Measurements from ENCODE around the gene LETMD1.

GRCh38 chr12:51090705-51091229, 42.6 kb downstream of the LETMD1 start:
- no peak for TF ChIP-seq CTCF (IDR thresholded peaks at IDR 0.05)
- no peak for TF ChIP-seq EP300 (IDR thresholded peaks at IDR 0.05)

Measured in ovary (tissue), 3 donors.